Upper lobe of right lung (tissue), 1 donor: ENCODE results near the gene OSGEP. TPM values are rescaled to one million over a fixed set of nuclear protein-coding genes. Genes with fewer than 3 reads are reported as not detected.
A peak's percentile ranks its signal among the peaks of the same experiment; 100 is the strongest.

Experiments
- ATAC-seq: fragments of 200-7000 bp; cut with Tn5 transposase; one replicate; pipeline ENCODE4 v1.9.1; 2020; ENCODE audit warnings: mild to moderate bottlenecking, moderate library complexity
- DNase-seq: peaks from one replicate; pipeline ENCODE4 v3.0.0-alpha.2; 2020
- H3K27ac ChIP-seq: fragments of 200-600 bp; one replicate; pipeline ENCODE4 v1.8.0; 2022
- H3K27me3 ChIP-seq: fragments of 200-600 bp; one replicate; pipeline ENCODE4 v1.8.0; 2022; ENCODE audit warnings: mild to moderate bottlenecking
- H3K36me3 ChIP-seq: fragments of 200-600 bp; one replicate; pipeline ENCODE4 v1.8.0; 2022
- H3K4me1 ChIP-seq: fragments of 200-600 bp; one replicate; pipeline ENCODE4 v1.8.0; 2022
- H3K4me3 ChIP-seq: fragments of 200-600 bp; one replicate; pipeline ENCODE4 v1.8.0; 2022; ENCODE audit warnings: mild to moderate bottlenecking
- H3K9me3 ChIP-seq: fragments of 200-600 bp; one replicate; pipeline ENCODE4 v1.8.0; 2022
- CTCF ChIP-seq: fragments of 200-600 bp; IDR thresholded peaks from one replicate; pipeline ENCODE4 v1.8.0; 2022; ENCODE audit warnings: antibody characterized with exemption
- intact Hi-C: fragments of 100-400 bp; cut with DNase I; formaldehyde crosslinking; loops from one replicate; pipeline ENCODE4 v1.11.0; 2022
- total RNA-seq: library from RNA; stranded (reverse); fragmentation: NEBNext Ultra II Directional; extraction: Animal tissue kit (Norgen Biotek cat#: 25700); gene quantifications from one replicate; pipeline ENCODE4 v1.2.1, GENCODE V29; 2021
- donor health status: DM: no; HTN: yes; CAD: no; lungs with severe emphysema.

The OSGEP gene
- total RNA-seq, 1 donor from 2014 or later, result 33.8 TPM

- Histone ChIP-seq H3K36me3 (no peaks in the 10 kb centered on the region), H3K27ac (no peak overlapping the region), H3K27me3 (no peaks in the 10 kb centered on the region), H3K4me1 (peaks cover 5% of the 10 kb centered on the region), H3K4me3 (no peak overlapping the region), H3K9me3 (no peaks in the 10 kb centered on the region)
- TF ChIP-seq CTCF, result no peak
- DNase-seq, result no peak
- ATAC-seq, result no peak
- intact Hi-C loops, result no loop called here
These were observed 36.1 kb downstream of the OSGEP start for GRCh38 chr14:20418501-20418909.

GRCh38 chr14:20417250-20418186, 37.1 kb downstream of the OSGEP start:
- Histone ChIP-seq H3K36me3 (no peaks in the 10 kb centered on the region), H3K4me1 (peaks cover 5% of the 10 kb centered on the region), H3K9me3 (no peaks in the 10 kb centered on the region), H3K27ac (no peak overlapping the region), H3K4me3 (no peak overlapping the region), H3K27me3 (no peaks in the 10 kb centered on the region)
- ATAC-seq (no peak), DNase-seq (no peak)
- intact Hi-C loops, result no loop called here
- TF ChIP-seq CTCF, result no peak

GRCh38 chr14:20416223-20416622, 38.4 kb downstream of the OSGEP start:
- Histone ChIP-seq H3K36me3 (no peaks in the 10 kb centered on the region), H3K9me3 (no peaks in the 10 kb centered on the region), H3K27ac (no peak overlapping the region), H3K4me3 (no peak overlapping the region), H3K4me1 (peaks cover 17% of the 10 kb centered on the region), H3K27me3 (no peaks in the 10 kb centered on the region)
- ATAC-seq (no peak), DNase-seq (no peak)
- intact Hi-C loops, result no loop called here
- no peak for TF ChIP-seq CTCF

- ATAC-seq (peak; percentile 46), DNase-seq (no peak)
- Histone ChIP-seq H3K4me1 (peaks cover 18% of the 10 kb centered on the region), H3K9me3 (no peaks in the 10 kb centered on the region), H3K36me3 (no peaks in the 10 kb centered on the region), H3K4me3 (no peak overlapping the region), H3K27ac (no peak overlapping the region), H3K27me3 (no peaks in the 10 kb centered on the region)
- intact Hi-C loops, result no loop called here
- peak; percentile 65 for TF ChIP-seq CTCF
These were observed 38.8 kb downstream of the OSGEP start for GRCh38 chr14:20415782-20416206.

GRCh38 chr14:20413744-20414082, 40.9 kb downstream of the OSGEP start:
- Histone ChIP-seq H3K27ac (peak overlapping the region; percentile 94), H3K4me3 (peak overlapping the region; percentile 83), H3K27me3 (no peaks in the 10 kb centered on the region), H3K9me3 (no peaks in the 10 kb centered on the region), H3K4me1 (peaks cover 18% of the 10 kb centered on the region), H3K36me3 (no peaks in the 10 kb centered on the region)
- ATAC-seq (peak; percentile 20), DNase-seq (no peak)
- intact Hi-C loops, result no loop called here
- TF ChIP-seq CTCF, result no peak
